K562 (cell line): ENCODE measurements around the gene DDX18. TPM values are rescaled to one million over a fixed set of nuclear protein-coding genes. Genes with fewer than 3 reads are reported as not detected.

Source experiments
- BMI1 ChIP-seq: fragments of 150-350 bp; IDR thresholded peaks from 2 replicates; pipeline ENCODE4 v1.6.1; 2014; ENCODE audit warnings: low read length
- BRD4 ChIP-seq: fragments of 200-600 bp; sonication (generic); IDR thresholded peaks from 2 replicates; pipeline ENCODE4 v1.6.1; 2017; ENCODE audit warnings: inconsistent platforms
- FOXJ3 ChIP-seq: sonication (generic); formaldehyde crosslinking; IDR thresholded peaks from 2 replicates; pipeline ENCODE4 v1.4.0; 2020; ENCODE audit warnings: mild to moderate bottlenecking, missing genetic modification reagents
- FOXO4 ChIP-seq: fragments of 450-650 bp; formaldehyde crosslinking; IDR thresholded peaks from 2 replicates; pipeline ENCODE4 v1.4.0; 2020; ENCODE audit warnings: mild to moderate bottlenecking, moderate library complexity
- HMBOX1 ChIP-seq: sonication (generic); IDR thresholded peaks from 2 replicates; pipeline ENCODE4 v1.6.1; 2016
- HNRNPLL ChIP-seq: fragments of 200-400 bp; formaldehyde crosslinking; IDR thresholded peaks from 2 replicates; pipeline ENCODE4 v1.6.1; 2017; ENCODE audit warnings: low read length, low read depth, mild to moderate bottlenecking; ENCODE audit not compliant: poor library complexity, severe bottlenecking
- ILK ChIP-seq: fragments of 450-650 bp; IDR thresholded peaks from 2 replicates; pipeline ENCODE4 v1.6.1; 2016; ENCODE audit warnings: missing genetic modification characterization, low read depth, mild to moderate bottlenecking, missing compliant biosample characterization, moderate library complexity, borderline replicate concordance
- MAFF ChIP-seq: IDR thresholded peaks from 2 replicates; pipeline ENCODE4 v1.6.1; 2012; ENCODE audit warnings: low read length, improper control_type of control experiment
- MCM5 ChIP-seq: fragments of 450-650 bp; IDR thresholded peaks from 2 replicates; pipeline ENCODE4 v1.6.1; 2016; ENCODE audit warnings: low read depth
- MIER1 ChIP-seq: fragments of 450-650 bp; IDR thresholded peaks from 2 replicates; pipeline ENCODE4 v1.6.1; 2016; ENCODE audit warnings: antibody characterized with exemption, mild to moderate bottlenecking, low read depth
- NFXL1 ChIP-seq: fragments of 450-650 bp; formaldehyde crosslinking; IDR thresholded peaks from 2 replicates; pipeline ENCODE4 v1.4.0; 2021; ENCODE audit warnings: mild to moderate bottlenecking
- NUFIP1 ChIP-seq: fragments of 450-650 bp; IDR thresholded peaks from 2 replicates; pipeline ENCODE4 v1.6.1; 2018; ENCODE audit not compliant: partially characterized antibody
- PHF21A ChIP-seq: fragments of 450-650 bp; IDR thresholded peaks from 2 replicates; pipeline ENCODE4 v1.6.1; 2017; ENCODE audit warnings: low read depth, borderline replicate concordance
- PYGO2 ChIP-seq: fragments of 450-650 bp; IDR thresholded peaks from 2 replicates; pipeline ENCODE4 v1.6.1; 2016; ENCODE audit warnings: mild to moderate bottlenecking, missing genetic modification characterization, moderate library complexity, missing compliant biosample characterization
- ZNF507 ChIP-seq: conservative IDR thresholded peaks from 2 replicates; pipeline ENCODE4 v1.6.1; 2017; ENCODE audit warnings: missing genetic modification characterization, missing compliant biosample characterization
- polyA plus RNA-seq, 8 experiments: library from polyadenylated mRNA; depleted of rRNA in 4 of 8; stranded (reverse) in 5 of 8; unstranded in 3 of 8; fragments of >200 nt; fragmentation: Nextera tagmentation in 2 of 8; fragmentation: Illumina TruSeq in 1 of 8; extraction: Ambion mirVana in 2 of 8; extraction: Trizol in 1 of 8; gene quantifications; 2 replicates each; pipeline versions ENCODE4 v1.2.1 to v1.2.3, GENCODE V29; 2011 to 2014; ENCODE audit warnings: inconsistent platforms in 1 of 8, missing spikeins in 1 of 8
- total RNA-seq, 7 experiments: library from RNA; depleted of rRNA in 6 of 7; stranded (reverse); fragments of >200 nt in 6 of 7; fragmentation: Illumina TruSeq in 2 of 7; extraction: Trizol in 2 of 7; gene quantifications; 2 replicates each; pipeline versions ENCODE4 v1.2.1 to v1.2.3, GENCODE V29; 2011 to 2021; ENCODE audit warnings: low replicate concordance in 1 of 7
- TF ChIP-seq, protein P1 (sequence below), 2 experiments: fragments of 450-650 bp; IDR thresholded peaks; 2 replicates each; pipeline ENCODE4 v1.6.1; 2016; ENCODE audit warnings: mild to moderate bottlenecking in 2 of 2, borderline replicate concordance in 1 of 2, low read depth in 1 of 2, moderate library complexity in 1 of 2

DDX18 gene
- total and polyA plus RNA-seq, 9 of the 15 experiments (the other 6 are each of a cell fraction or from before 2014, with no cell fraction given): 67.9 to 156 (median 116) TPM

- TF ChIP-seq PHF21A (no peak), MCM5 (no peak), BRD4 (no peak), MIER1 (no peak), HMBOX1 (no peak), MAFF (no peak), FOXJ3 (no peak), NFXL1 (CRISPR knock-in tag) (no peak), HNRNPLL (peak; percentile 44), BMI1 (no peak), FOXO4 (no peak), NUFIP1 (no peak), ILK (tag) (no peak), PYGO2 (tag) (no peak), ZNF507 (tag) (no peak)
- TF ChIP-seq, protein P1, sequence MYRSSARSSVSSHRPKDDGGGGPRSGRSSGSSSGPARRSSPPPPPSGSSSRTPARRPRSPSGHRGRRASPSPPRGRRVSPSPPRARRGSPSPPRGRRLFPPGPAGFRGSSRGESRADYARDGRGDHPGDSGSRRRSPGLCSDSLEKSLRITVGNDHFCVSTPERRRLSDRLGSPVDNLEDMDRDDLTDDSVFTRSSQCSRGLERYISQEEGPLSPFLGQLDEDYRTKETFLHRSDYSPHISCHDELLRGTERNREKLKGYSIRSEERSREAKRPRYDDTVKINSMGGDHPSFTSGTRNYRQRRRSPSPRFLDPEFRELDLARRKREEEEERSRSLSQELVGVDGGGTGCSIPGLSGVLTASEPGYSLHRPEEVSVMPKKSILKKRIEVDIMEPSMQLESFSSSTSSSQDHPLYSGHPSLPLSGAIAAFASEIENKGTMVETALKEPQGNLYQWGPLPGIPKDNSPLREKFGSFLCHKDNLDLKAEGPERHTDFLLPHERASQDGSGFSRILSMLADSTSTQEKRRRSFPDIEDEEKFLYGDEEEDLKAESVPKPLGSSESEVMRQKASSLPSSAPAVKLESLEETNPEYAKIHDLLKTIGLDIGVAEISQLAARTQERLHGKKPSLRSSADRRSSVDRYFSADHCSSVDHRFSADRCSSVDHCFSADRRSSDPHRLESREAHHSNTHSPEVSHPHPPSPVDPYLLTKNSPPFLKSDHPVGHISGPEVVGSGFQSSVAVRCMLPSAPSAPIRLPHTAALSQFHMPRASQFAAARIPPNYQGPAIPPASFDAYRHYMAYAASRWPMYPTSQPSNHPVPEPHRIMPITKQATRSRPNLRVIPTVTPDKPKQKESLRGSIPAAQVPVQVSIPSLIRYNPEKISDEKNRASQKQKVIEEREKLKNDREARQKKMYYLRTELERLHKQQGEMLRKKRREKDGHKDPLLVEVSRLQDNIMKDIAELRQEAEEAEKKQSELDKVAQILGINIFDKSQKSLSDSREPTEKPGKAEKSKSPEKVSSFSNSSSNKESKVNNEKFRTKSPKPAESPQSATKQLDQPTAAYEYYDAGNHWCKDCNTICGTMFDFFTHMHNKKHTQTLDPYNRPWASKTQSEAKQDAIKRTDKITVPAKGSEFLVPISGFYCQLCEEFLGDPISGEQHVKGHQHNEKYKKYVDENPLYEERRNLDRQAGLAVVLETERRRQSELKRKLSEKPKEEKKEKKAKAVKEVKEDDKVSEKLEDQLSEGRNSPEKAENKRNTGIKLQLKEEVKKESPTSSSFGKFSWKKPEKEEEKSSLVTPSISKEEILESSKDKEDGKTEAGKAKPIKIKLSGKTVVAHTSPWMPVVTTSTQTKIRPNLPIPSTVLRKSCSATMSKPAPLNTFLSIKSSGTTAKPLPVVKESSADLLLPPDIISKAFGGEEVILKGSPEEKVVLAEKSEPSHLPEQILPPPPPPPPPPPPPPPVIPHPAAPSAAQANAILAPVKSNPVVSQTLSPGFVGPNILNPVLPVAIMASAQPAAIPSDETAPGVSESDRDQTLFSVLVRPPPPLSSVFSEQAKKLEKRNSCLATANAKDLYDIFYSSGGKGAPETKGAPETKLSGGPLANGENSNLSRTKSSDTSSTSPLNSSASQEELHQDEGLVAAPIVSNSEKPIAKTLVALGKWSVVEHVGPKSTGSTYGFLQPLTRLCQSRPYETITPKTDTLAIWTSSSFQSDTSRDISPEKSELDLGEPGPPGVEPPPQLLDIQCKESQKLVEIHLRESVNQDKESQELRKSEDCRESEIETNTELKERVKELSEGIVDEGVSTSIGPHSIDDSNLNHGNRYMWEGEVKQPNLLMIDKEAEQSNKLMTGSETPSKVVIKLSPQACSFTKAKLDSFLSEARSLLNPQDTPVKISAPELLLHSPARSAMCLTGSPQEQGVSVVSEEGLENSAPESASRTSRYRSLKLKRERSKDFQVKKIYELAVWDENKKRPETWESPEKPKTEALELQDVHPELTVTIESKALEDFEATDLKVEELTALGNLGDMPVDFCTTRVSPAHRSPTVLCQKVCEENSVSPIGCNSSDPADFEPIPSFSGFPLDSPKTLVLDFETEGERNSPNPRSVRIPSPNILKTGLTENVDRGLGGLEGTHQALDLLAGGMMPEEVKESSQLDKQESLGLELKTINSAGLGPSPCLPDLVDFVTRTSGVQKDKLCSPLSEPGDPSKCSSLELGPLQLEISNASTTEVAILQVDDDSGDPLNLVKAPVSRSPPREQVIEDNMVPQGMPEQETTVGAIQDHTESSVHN (IDR thresholded peaks at IDR 0.05; ENCODE audit: borderline replicate concordance in 1 of 2, low read depth in 1 of 2): peak in 1 of 2 experiments; percentile 61; a peak in 1 of 4 replicates
These were observed at the start of gene DDX18 (continued) for GRCh38 chr2:117814417-117815264.
